Measurements from ENCODE around the gene RIOK2.

The RIOK2 gene

GRCh38 chr5:97151370-97151769, 31.7 kb downstream of the RIOK2 start:
- Histone ChIP-seq H3K9me3 (ENCODE audit: control insufficient read depth, low read length) (no peaks in the 10 kb centered on the region), H4K91ac (ENCODE audit: low read length) (no peak overlapping the region), H2BK15ac (ENCODE audit: low read depth, poor library complexity, severe bottlenecking) (no peak overlapping the region), H3K4me2 (ENCODE audit: low read length, poor library complexity, severe bottlenecking) (no peak overlapping the region), H2BK120ac (ENCODE audit: low read depth, low read length) (no peak overlapping the region), H3K9ac (ENCODE audit: low read length) (no peak overlapping the region), H3K36me3 (ENCODE audit: control insufficient read depth in 1 of 2, insufficient read depth in 2 of 2, low read depth in 1 of 2, low read length in 2 of 2) (no peaks in the 10 kb centered on the region), H4K8ac (ENCODE audit: low read length) (no peak overlapping the region), H2AK5ac (ENCODE audit: low read length, severe bottlenecking) (no peak overlapping the region), H3K4me1 (ENCODE audit: control insufficient read depth, insufficient read depth, low read depth, low read length) (no peaks in the 10 kb centered on the region), H3K18ac (ENCODE audit: low read depth in 1 of 2, low read length in 2 of 2) (no peak overlapping the region), H3K4me3 (ENCODE audit: insufficient read depth in 1 of 2, low read depth in 1 of 2, low read length in 2 of 2) (no peak overlapping the region), H2BK5ac (ENCODE audit: low read depth, low read length, poor library complexity, severe bottlenecking) (no peak overlapping the region), H3K79me1 (replicated peaks; ENCODE audit: low read length, poor library complexity, severe bottlenecking) (no peaks in the 10 kb centered on the region), H2BK12ac (ENCODE audit: low read length in 2 of 2) (no peak overlapping the region), H3K14ac (ENCODE audit: low read length in 2 of 2) (no peak overlapping the region), H2AFZ (ENCODE audit: low read depth, low read length) (no peak overlapping the region), H3K27ac (ENCODE audit: low read length, poor library complexity, severe bottlenecking) (no peak overlapping the region), H3K27me3 (ENCODE audit: control insufficient read depth in 1 of 2, insufficient read depth in 1 of 2, low read length in 2 of 2) (no peaks in the 10 kb centered on the region), H3K4ac (ENCODE audit: low read depth in 1 of 2, low read length in 2 of 2) (no peak overlapping the region), H3K23ac (ENCODE audit: low read length in 2 of 2) (no peak overlapping the region)
- 91% methylated on average over 3 of the region's 3 CpGs for whole genome bisulfite sequencing
- no peak for DNase-seq

DNA sequence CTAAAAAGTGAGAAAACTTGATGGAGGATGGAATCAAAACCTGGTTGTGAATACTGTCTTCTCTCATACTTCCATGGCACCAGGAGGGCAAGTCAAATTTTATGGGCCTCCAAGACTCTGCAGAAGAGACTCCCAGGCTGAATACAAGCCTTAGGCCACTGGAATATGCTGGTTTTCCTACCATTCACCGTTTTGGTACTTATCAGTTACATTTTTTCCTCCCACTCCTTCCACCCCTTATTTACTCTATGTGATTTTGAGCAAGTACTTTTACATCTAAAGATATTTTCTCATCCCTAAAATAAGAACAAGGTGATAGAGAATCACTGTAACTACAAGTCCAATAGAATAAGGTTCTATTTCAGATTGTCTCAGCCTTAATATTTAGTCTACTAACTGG, 32.6 kb downstream of the RIOK2 start:
- no peak overlapping the region for H2BK15ac ChIP-seq (ENCODE audit: low read depth, poor library complexity, severe bottlenecking)
- H3K4me1 ChIP-seq (ENCODE audit: control insufficient read depth, insufficient read depth, low read depth, low read length) = no peaks in the 10 kb centered on the region
- no peak overlapping the region for H2BK12ac ChIP-seq (ENCODE audit: low read length in 2 of 2)
- WGBS = 100% methylated on average over 1 of the region's 1 CpG
- H3K36me3 ChIP-seq (ENCODE audit: control insufficient read depth in 1 of 2, insufficient read depth in 2 of 2, low read depth in 1 of 2, low read length in 2 of 2) = no peaks in the 10 kb centered on the region
- H3K4me2 ChIP-seq (ENCODE audit: low read length, poor library complexity, severe bottlenecking) = no peak overlapping the region
- no peak overlapping the region for H2AFZ ChIP-seq (ENCODE audit: low read depth, low read length)
- no peak overlapping the region for H2BK5ac ChIP-seq (ENCODE audit: low read depth, low read length, poor library complexity, severe bottlenecking)
- no peak overlapping the region for H3K4me3 ChIP-seq (ENCODE audit: insufficient read depth in 1 of 2, low read depth in 1 of 2, low read length in 2 of 2)
- no peaks in the 10 kb centered on the region for H3K9me3 ChIP-seq (ENCODE audit: control insufficient read depth, low read length)
- no peak overlapping the region for H4K91ac ChIP-seq (ENCODE audit: low read length)
- H2AK5ac ChIP-seq (ENCODE audit: low read length, severe bottlenecking) = no peak overlapping the region
- no peak overlapping the region for H3K9ac ChIP-seq (ENCODE audit: low read length)
- DNase-seq = no peak
- no peak overlapping the region for H3K23ac ChIP-seq (ENCODE audit: low read length in 2 of 2)
- H3K14ac ChIP-seq (ENCODE audit: low read length in 2 of 2) = no peak overlapping the region
- no peak overlapping the region for H2BK120ac ChIP-seq (ENCODE audit: low read depth, low read length)
- H4K8ac ChIP-seq (ENCODE audit: low read length) = no peak overlapping the region
- H3K4ac ChIP-seq (ENCODE audit: low read depth in 1 of 2, low read length in 2 of 2) = no peak overlapping the region
- H3K18ac ChIP-seq (ENCODE audit: low read depth in 1 of 2, low read length in 2 of 2) = no peak overlapping the region
- no peaks in the 10 kb centered on the region for H3K79me1 ChIP-seq (replicated peaks; ENCODE audit: low read length, poor library complexity, severe bottlenecking)
- no peak overlapping the region for H3K27ac ChIP-seq (ENCODE audit: low read length, poor library complexity, severe bottlenecking)
- no peaks in the 10 kb centered on the region for H3K27me3 ChIP-seq (ENCODE audit: control insufficient read depth in 1 of 2, insufficient read depth in 1 of 2, low read length in 2 of 2)

- Histone ChIP-seq H2BK120ac (ENCODE audit: low read depth, low read length) (no peak overlapping the region), H3K36me3 (ENCODE audit: control insufficient read depth in 1 of 2, insufficient read depth in 2 of 2, low read depth in 1 of 2, low read length in 2 of 2) (no peaks in the 10 kb centered on the region), H2AFZ (ENCODE audit: low read depth, low read length) (no peak overlapping the region), H4K91ac (ENCODE audit: low read length) (no peak overlapping the region), H3K4me2 (ENCODE audit: low read length, poor library complexity, severe bottlenecking) (no peak overlapping the region), H3K27ac (ENCODE audit: low read length, poor library complexity, severe bottlenecking) (no peak overlapping the region), H4K8ac (ENCODE audit: low read length) (no peak overlapping the region), H2BK15ac (ENCODE audit: low read depth, poor library complexity, severe bottlenecking) (no peak overlapping the region), H3K27me3 (ENCODE audit: control insufficient read depth in 1 of 2, insufficient read depth in 1 of 2, low read length in 2 of 2) (no peaks in the 10 kb centered on the region), H3K18ac (ENCODE audit: low read depth in 1 of 2, low read length in 2 of 2) (no peak overlapping the region), H3K9ac (ENCODE audit: low read length) (no peak overlapping the region), H3K4me3 (ENCODE audit: insufficient read depth in 1 of 2, low read depth in 1 of 2, low read length in 2 of 2) (no peak overlapping the region), H3K4me1 (ENCODE audit: control insufficient read depth, insufficient read depth, low read depth, low read length) (no peaks in the 10 kb centered on the region), H3K9me3 (ENCODE audit: control insufficient read depth, low read length) (no peaks in the 10 kb centered on the region), H3K23ac (ENCODE audit: low read length in 2 of 2) (no peak overlapping the region), H2AK5ac (ENCODE audit: low read length, severe bottlenecking) (no peak overlapping the region), H3K79me1 (replicated peaks; ENCODE audit: low read length, poor library complexity, severe bottlenecking) (no peaks in the 10 kb centered on the region), H2BK12ac (ENCODE audit: low read length in 2 of 2) (no peak overlapping the region), H2BK5ac (ENCODE audit: low read depth, low read length, poor library complexity, severe bottlenecking) (no peak overlapping the region), H3K14ac (ENCODE audit: low read length in 2 of 2) (no peak overlapping the region), H3K4ac (ENCODE audit: low read depth in 1 of 2, low read length in 2 of 2) (no peak overlapping the region)
- no CpG with 5 or more reads among the region's 2 CpGs for WGBS
- no peak for DNase-seq
These were observed 33.3 kb downstream of the RIOK2 start for GRCh38 chr5:97149709-97150108.

GRCh38 chr5:97148288-97148687, 34.8 kb downstream of the RIOK2 start:
- no peak overlapping the region for H2AFZ ChIP-seq (ENCODE audit: low read depth, low read length)
- no peaks in the 10 kb centered on the region for H3K9me3 ChIP-seq (ENCODE audit: control insufficient read depth, low read length)
- H3K27me3 ChIP-seq (ENCODE audit: control insufficient read depth in 1 of 2, insufficient read depth in 1 of 2, low read length in 2 of 2) = no peaks in the 10 kb centered on the region
- H3K9ac ChIP-seq (ENCODE audit: low read length) = no peak overlapping the region
- H3K23ac ChIP-seq (ENCODE audit: low read length in 2 of 2) = no peak overlapping the region
- H2BK12ac ChIP-seq (ENCODE audit: low read length in 2 of 2) = no peak overlapping the region
- H3K14ac ChIP-seq (ENCODE audit: low read length in 2 of 2) = no peak overlapping the region
- H2AK5ac ChIP-seq (ENCODE audit: low read length, severe bottlenecking) = no peak overlapping the region
- H2BK15ac ChIP-seq (ENCODE audit: low read depth, poor library complexity, severe bottlenecking) = no peak overlapping the region
- no peak overlapping the region for H3K27ac ChIP-seq (ENCODE audit: low read length, poor library complexity, severe bottlenecking)
- H2BK5ac ChIP-seq (ENCODE audit: low read depth, low read length, poor library complexity, severe bottlenecking) = no peak overlapping the region
- no peaks in the 10 kb centered on the region for H3K36me3 ChIP-seq (ENCODE audit: control insufficient read depth in 1 of 2, insufficient read depth in 2 of 2, low read depth in 1 of 2, low read length in 2 of 2)
- H3K79me1 ChIP-seq (replicated peaks; ENCODE audit: low read length, poor library complexity, severe bottlenecking) = no peaks in the 10 kb centered on the region
- 11% methylated on average over 3 of the region's 3 CpGs for WGBS
- no peak for DNase-seq
- H4K91ac ChIP-seq (ENCODE audit: low read length) = no peak overlapping the region
- no peak overlapping the region for H2BK120ac ChIP-seq (ENCODE audit: low read depth, low read length)
- no peak overlapping the region for H3K4me3 ChIP-seq (ENCODE audit: insufficient read depth in 1 of 2, low read depth in 1 of 2, low read length in 2 of 2)
- no peak overlapping the region for H4K8ac ChIP-seq (ENCODE audit: low read length)
- no peak overlapping the region for H3K4ac ChIP-seq (ENCODE audit: low read depth in 1 of 2, low read length in 2 of 2)
- H3K4me1 ChIP-seq (ENCODE audit: control insufficient read depth, insufficient read depth, low read depth, low read length) = no peaks in the 10 kb centered on the region
- H3K4me2 ChIP-seq (ENCODE audit: low read length, poor library complexity, severe bottlenecking) = no peak overlapping the region
- H3K18ac ChIP-seq (ENCODE audit: low read depth in 1 of 2, low read length in 2 of 2) = no peak overlapping the region

Measured in mesenchymal stem cell (in vitro differentiated cells and primary cell).